Keratinocyte (primary cell): Measurements from ENCODE around the gene ANKRD27.

Experiments used
- CTCF ChIP-seq, 3 experiments: IDR thresholded peaks in 1 of 3; conservative IDR thresholded peaks in 1 of 3; optimal IDR thresholded peaks in 1 of 3; 2 replicates in 2 of 3; 3 replicates in 1 of 3; pipeline versions ENCODE3 to v1.5.1; 2011; ENCODE audit warnings: low read length in 3 of 3, mild to moderate bottlenecking in 3 of 3, moderate library complexity in 2 of 3, control low read depth in 1 of 3, inconsistent platforms in 1 of 3; ENCODE audit not compliant: insufficient read depth in 2 of 3; ENCODE audit errors: extremely low read depth in 1 of 3
- EZH2 ChIP-seq: IDR thresholded peaks from one replicate; pipeline ENCODE4 v1.6.1; 2012; ENCODE audit warnings: inconsistent platforms, mild to moderate bottlenecking, low read length, moderate library complexity

GRCh38 chr19:32682317-32682716 is 7.3 kb upstream of the ANKRD27 start:
- TF ChIP-seq CTCF (optimal IDR thresholded peaks at IDR 0.05 in 1 of 3, IDR thresholded peaks at IDR 0.05 in 1 of 3, conservative IDR thresholded peaks at IDR 0.05 in 1 of 3; ENCODE audit: extremely low read depth in 1 of 3, insufficient read depth in 2 of 3, low read length in 3 of 3) (no peak), EZH2 (no peak)
